Measurements from ENCODE around the gene OTUD4.
"Not testable (repeated sequence)": the region's sequence is repeated elsewhere in the genome, so short reads cannot be mapped to it uniquely, and the experiment has no call there.

Gene OTUD4

GRCh38 chr4:145179861-145180297 lies 510 bp downstream of the OTUD4 start:
- DNase-seq (ENCODE audit: low spot score), result not testable (repeated sequence)

GRCh38 chr4:145179281-145179860 lies 1.0 kb downstream of the OTUD4 start:
- peak; percentile 46 for DNase-seq (ENCODE audit: low spot score)

GRCh38 chr4:145178740-145179280 lies 1.6 kb downstream of the OTUD4 start:
- no peak for DNase-seq (ENCODE audit: low spot score)

GRCh38 chr4:145177906-145178538 lies 2.4 kb downstream of the OTUD4 start:
- no peak for DNase-seq (ENCODE audit: low spot score)

GRCh38 chr4:145177511-145177905 lies 2.9 kb downstream of the OTUD4 start:
- no peak for DNase-seq (ENCODE audit: low spot score)

- DNase-seq (ENCODE audit: low spot score), result no peak
Observed at GRCh38 chr4:145176641-145177432, 3.6 kb downstream of the OTUD4 start.

- DNase-seq (ENCODE audit: low spot score), result no peak
Observed at GRCh38 chr4:145171911-145172310, 8.5 kb downstream of the OTUD4 start.

GRCh38 chr4:145170223-145170622 lies 10.2 kb downstream of the OTUD4 start:
- no peak for DNase-seq (ENCODE audit: low spot score)

GRCh38 chr4:145168581-145169187 lies 11.7 kb downstream of the OTUD4 start:
- DNase-seq (ENCODE audit: low spot score), result no peak

GRCh38 chr4:145167887-145168286 lies 12.5 kb downstream of the OTUD4 start:
- no peak for DNase-seq (ENCODE audit: low spot score)

GRCh38 chr4:145161549-145161948 lies 18.8 kb downstream of the OTUD4 start:
- no peak for DNase-seq (ENCODE audit: low spot score)

GRCh38 chr4:145156986-145157385 lies 23.4 kb downstream of the OTUD4 start:
- DNase-seq (ENCODE audit: low spot score), result no peak

GRCh38 chr4:145155268-145155870 lies 25.0 kb downstream of the OTUD4 start:
- no peak for DNase-seq (ENCODE audit: low spot score)

- no peak for DNase-seq (ENCODE audit: low spot score)
Observed at GRCh38 chr4:145154573-145154972, 25.8 kb downstream of the OTUD4 start.

- no peak for DNase-seq (ENCODE audit: low spot score)
Observed at GRCh38 chr4:145153904-145154298, 26.5 kb downstream of the OTUD4 start.

GRCh38 chr4:145153181-145153903 lies 27.0 kb downstream of the OTUD4 start:
- DNase-seq (ENCODE audit: low spot score), result no peak

- DNase-seq (ENCODE audit: low spot score), result no peak
Observed at GRCh38 chr4:145148980-145149379, 31.4 kb downstream of the OTUD4 start.

GRCh38 chr4:145136219-145136618 lies 44.2 kb downstream of the OTUD4 start:
- DNase-seq (ENCODE audit: low spot score), result not testable (repeated sequence)

GRCh38 chr4:145132511-145133098 lies 47.8 kb downstream of the OTUD4 start:
- DNase-seq (ENCODE audit: low spot score), result no peak

- DNase-seq (ENCODE audit: low spot score), result no peak
Observed at GRCh38 chr4:145131848-145132247, 48.5 kb downstream of the OTUD4 start.
